ENCODE measurements around the gene LFNG.
A peak's percentile ranks its signal among the peaks of the same experiment; 100 is the strongest.
"Not testable (repeated sequence)": the region's sequence is repeated elsewhere in the genome, so short reads cannot be mapped to it uniquely, and the experiment has no call there.

Gene LFNG

GRCh38 chr7:2520131-2520760, 672 bp downstream of the LFNG start:
- DNase-seq: no peak

- no peak for DNase-seq
Measured at GRCh38 chr7:2520761-2521290, 1.3 kb downstream of the LFNG start.

GRCh38 chr7:2521341-2521745, 1.8 kb downstream of the LFNG start:
- no peak for DNase-seq

GRCh38 chr7:2521952-2522591, 2.5 kb downstream of the LFNG start:
- DNase-seq: peak; percentile 51

GRCh38 chr7:2522780-2523433, 3.3 kb downstream of the LFNG start:
- DNase-seq: no peak

GRCh38 chr7:2523461-2523936, 3.9 kb downstream of the LFNG start:
- no peak for DNase-seq

- no peak for DNase-seq
Measured at GRCh38 chr7:2523941-2524807, 4.6 kb downstream of the LFNG start.

- DNase-seq: no peak
Measured at GRCh38 chr7:2524808-2525657, 5.5 kb downstream of the LFNG start.

GRCh38 chr7:2525658-2526630, 6.4 kb downstream of the LFNG start:
- no peak for DNase-seq

GRCh38 chr7:2526659-2527504, 7.3 kb downstream of the LFNG start:
- no peak for DNase-seq

GRCh38 chr7:2527505-2528467, 8.2 kb downstream of the LFNG start:
- DNase-seq: no peak

- no peak for DNase-seq
Measured at GRCh38 chr7:2528481-2529095, 9.0 kb downstream of the LFNG start.

- no peak for DNase-seq
Measured at GRCh38 chr7:2529161-2530070, 9.8 kb downstream of the LFNG start.

GRCh38 chr7:2530071-2530987, 10.8 kb downstream of the LFNG start:
- DNase-seq: peak; percentile 63

- not testable (repeated sequence) for DNase-seq
Measured at GRCh38 chr7:2530994-2531795, 11.6 kb downstream of the LFNG start.

Data from activated CD4-positive, alpha-beta T cell treated with anti-CD3 and anti-CD28 coated beads for 1 hour (primary cell).